GM12878 (cell line): ENCODE data around the gene JAG2. TPM values are rescaled to one million over a fixed set of nuclear protein-coding genes. Genes with fewer than 3 reads are reported as not detected.
"Not testable (repeated sequence)": the region's sequence is repeated elsewhere in the genome, so short reads cannot be mapped to it uniquely, and the experiment has no call there.

Experiments
- ATAC-seq: fragments of 200-7000 bp; cut with Tn5 transposase; 3 replicates; pipeline ENCODE4 v1.9.1; 2020; ENCODE audit warnings: mild to moderate bottlenecking, moderate library complexity
- BruUV-seq: library from RNA; stranded (reverse); fragments of 400-500 nt; replicated peaks from 2 replicates; lab custom pipeline; 2021; lab: Mats Ljungman, UMichigan
- CTCF ChIA-PET: fragments of 300-600 bp; sonication (Branson Sonifier 250); formaldehyde crosslinking; extraction: SDS; loops from one replicate; lab custom pipeline; 2021; ENCODE audit warnings: inconsistent platforms; lab: Yijun Ruan, JAX
- POLR2A ChIA-PET: fragments of 350-600 bp; formaldehyde crosslinking; extraction: SDS; loops from one replicate; lab custom pipeline; 2021; ENCODE audit warnings: inconsistent platforms; lab: Charles Lee
- RAD21 ChIA-PET: fragments of 300-600 bp; sonication (Branson Sonifier 250); formaldehyde crosslinking; loops from one replicate; lab custom pipeline; 2023; ENCODE audit warnings: antibody characterized with exemption; ENCODE audit not compliant: unreplicated experiment; lab: Charles Lee
- SMC1A ChIA-PET: fragments of 300-600 bp; sonication (Branson Sonifier 250); formaldehyde crosslinking; loops from one replicate; lab custom pipeline; 2023; ENCODE audit not compliant: unreplicated experiment, uncharacterized antibody; lab: Charles Lee
- DNase-seq: peaks from one replicate; pipeline ENCODE4 v3.0.0-alpha.2; 2011; ENCODE audit warnings: low read depth, low spot score
- FAIRE-seq: peaks from 3 replicates; lab custom pipeline; 2011; peaks lifted over from hg19 to GRCh38; lab: Jason Lieb, UNC
- H2AFZ ChIP-seq: 2 replicates; pipeline ENCODE4 v1.6.0; 2011; ENCODE audit warnings: low read depth, low read length, control low read depth; ENCODE audit not compliant: control insufficient read depth
- H3K27ac ChIP-seq: 2 replicates; pipeline ENCODE4 v1.5.1; 2011; ENCODE audit warnings: control low read depth; ENCODE audit not compliant: control insufficient read depth, insufficient read depth
- H3K27me3 ChIP-seq, 2 experiments: replicated peaks in 1 of 2; 2 replicates each; pipeline versions ENCODE4 v1.6.0 to v1.6.1; 2011; ENCODE audit warnings: low read length in 1 of 2; ENCODE audit not compliant: control insufficient read depth in 2 of 2, insufficient read depth in 2 of 2
- H3K36me3 ChIP-seq, 2 experiments: 2 replicates each; pipeline ENCODE4 v1.5.1; 2011; ENCODE audit warnings: low read length in 1 of 2; ENCODE audit not compliant: control insufficient read depth in 2 of 2, insufficient read depth in 2 of 2
- H3K4me1 ChIP-seq: 2 replicates; pipeline ENCODE4 v1.6.1; 2011; ENCODE audit warnings: mild to moderate bottlenecking, low read length, moderate library complexity, mixed read lengths; ENCODE audit not compliant: control insufficient read depth, insufficient read depth
- H3K4me2 ChIP-seq: 2 replicates; pipeline ENCODE4 v1.6.0; 2011; ENCODE audit warnings: control low read depth; ENCODE audit not compliant: control insufficient read depth, insufficient read depth
- H3K4me3 ChIP-seq: fragments of 200-600 bp; sonication (generic); 2 replicates; pipeline ENCODE4 v1.5.1; 2016
- H3K79me2 ChIP-seq: 2 replicates; pipeline ENCODE4 v1.6.0; 2011; ENCODE audit warnings: low read length; ENCODE audit not compliant: control insufficient read depth, insufficient read depth
- H3K9ac ChIP-seq: 2 replicates; pipeline ENCODE4 v1.8.0; 2011; ENCODE audit warnings: low read length, control low read depth, mixed read lengths; ENCODE audit not compliant: control insufficient read depth, insufficient read depth
- H3K9me3 ChIP-seq: replicated peaks from 3 replicates; pipeline ENCODE4 v1.5.1; 2011; ENCODE audit warnings: mild to moderate bottlenecking, low read length; ENCODE audit not compliant: control insufficient read depth, insufficient read depth
- H4K20me1 ChIP-seq: 2 replicates; pipeline ENCODE4 v1.6.0; 2011; ENCODE audit not compliant: control insufficient read depth, insufficient read depth
- BHLHE40 ChIP-seq, 2 experiments: fragments of 450-650 bp in 1 of 2; IDR thresholded peaks; 2 replicates each; pipeline ENCODE4 v1.6.1; 2011 to 2017; ENCODE audit warnings: low read depth in 2 of 2, borderline replicate concordance in 1 of 2, improper control_type of control experiment in 1 of 2, low read length in 1 of 2, mild to moderate bottlenecking in 1 of 2
- E2F4 ChIP-seq: IDR thresholded peaks from 2 replicates; pipeline ENCODE4 v1.6.1; 2012; ENCODE audit warnings: low read depth, low read length, improper control_type of control experiment
- EZH2 ChIP-seq: IDR thresholded peaks from 2 replicates; pipeline ENCODE4 v1.6.1; 2012; ENCODE audit warnings: low read depth, mild to moderate bottlenecking, control low read depth, inconsistent platforms, low read length, borderline replicate concordance; ENCODE audit not compliant: control insufficient read depth
- NBN ChIP-seq: fragments of 450-650 bp; IDR thresholded peaks from 2 replicates; pipeline ENCODE4 v1.6.1; 2016
- NR2C2 ChIP-seq: IDR thresholded peaks from 2 replicates; pipeline ENCODE4 v1.6.1; 2011; ENCODE audit warnings: borderline replicate concordance, low read depth; ENCODE audit not compliant: control insufficient read depth, insufficient read length
- NR2F1 ChIP-seq: fragments of 450-650 bp; conservative IDR thresholded peaks from 2 replicates; pipeline ENCODE4 v1.6.1; 2017; ENCODE audit warnings: mild to moderate bottlenecking
- YY1 ChIP-seq: IDR thresholded peaks from 2 replicates; pipeline ENCODE4 v1.6.1; 2011; ENCODE audit warnings: low read depth, mild to moderate bottlenecking, low read length
- WGBS: methylation state at CpG from one replicate; pipeline ENCODE4 v1.1.6; 2016; ENCODE audit warnings: low lambda C conversion rate; ENCODE audit not compliant: insufficient replicate concordance, insufficient coverage; ENCODE audit errors: missing lambda C conversion rate; 5-methylcytosine and 5-hydroxymethylcytosine counted together
- in situ Hi-C: fragments of 300-500 bp; cut with MboI; formaldehyde crosslinking; loops from 9 replicates; pipeline ENCODE4 v1.14.3; 2018; ENCODE audit warnings: mixed read lengths
- intact Hi-C: fragments of 100-400 bp; cut with micrococcal nuclease; formaldehyde crosslinking; loops from one replicate; pipeline ENCODE4 v1.14.2; 2022; ENCODE audit not compliant: unreplicated experiment
- polyA plus RNA-seq, 11 experiments: library from polyadenylated mRNA; depleted of rRNA in 4 of 11; unstranded in 6 of 11; stranded (reverse) in 5 of 11; fragments of >200 nt; fragmentation: Nextera tagmentation in 4 of 11; fragmentation: Illumina TruSeq in 1 of 11; extraction: Ambion mirVana in 4 of 11; extraction: Trizol in 1 of 11; gene quantifications; 1 replicate in 1 of 11; 2 replicates in 10 of 11; pipeline versions ENCODE4 v1.2.1 to v1.2.3, GENCODE V29; 2011 to 2016; ENCODE audit warnings: inconsistent platforms in 2 of 11, missing spikeins in 2 of 11, low read depth in 1 of 11
- total RNA-seq, 4 experiments: library from RNA; depleted of rRNA in 3 of 4; stranded (reverse); fragments of >200 nt in 3 of 4; fragmentation: Illumina TruSeq in 1 of 4; extraction: Trizol in 1 of 4; gene quantifications; 2 replicates each; pipeline versions ENCODE4 v1.2.1 to v1.2.3, GENCODE V29; 2013 to 2021
- TF ChIP-seq, protein P1 (sequence below): fragments of 450-650 bp; IDR thresholded peaks from 2 replicates; pipeline ENCODE4 v1.6.1; 2017; ENCODE audit warnings: mild to moderate bottlenecking, moderate library complexity
- TF ChIP-seq, protein P2 (sequence below): fragments of 450-650 bp; IDR thresholded peaks from 2 replicates; pipeline ENCODE4 v1.6.1; 2018; ENCODE audit warnings: borderline replicate concordance, mild to moderate bottlenecking; ENCODE audit not compliant: partially characterized antibody

JAG2 gene
- total and polyA plus RNA-seq, 10 of the 15 experiments (the other 5 are each of a cell fraction or from before 2014, with no cell fraction given), result 0.04 to 0.14 (median 0.06) TPM; not detected in 5

DNA sequence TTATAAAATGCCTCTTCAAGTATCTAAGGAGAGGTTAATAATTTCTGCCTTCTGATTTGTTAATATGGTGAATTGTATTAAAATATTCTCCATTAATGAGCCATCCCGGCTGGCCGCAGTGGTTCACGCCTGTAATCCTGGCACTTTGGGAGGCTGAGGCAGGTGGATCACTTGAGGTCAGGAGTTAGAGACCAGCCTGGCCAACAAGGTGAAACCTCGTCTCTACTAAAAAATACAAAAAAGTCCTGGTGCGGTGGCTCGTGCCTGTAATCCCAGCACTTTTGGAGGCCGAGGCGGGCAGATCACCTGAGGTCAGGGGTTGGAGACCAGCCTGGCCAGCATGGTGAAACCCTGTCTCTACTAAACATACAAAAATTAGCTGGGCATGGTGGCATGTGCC lies 59.3 kb downstream of the JAG2 start:
- H3K4me3 ChIP-seq, RAD21 ChIA-PET, FAIRE-seq, in situ Hi-C loops, POLR2A ChIA-PET, H3K79me2 ChIP-seq, H3K27ac ChIP-seq, BruUV-seq, H3K4me2 ChIP-seq, H3K36me3 ChIP-seq, SMC1A ChIA-PET, H3K9ac ChIP-seq, intact Hi-C loops, H3K27me3 ChIP-seq, H4K20me1 ChIP-seq, H2AFZ ChIP-seq, H3K4me1 ChIP-seq, CTCF ChIA-PET, ATAC-seq, DNase-seq, H3K9me3 ChIP-seq: not testable (repeated sequence)
- WGBS, result 71% methylated on average over 8 of the region's 8 CpGs

GRCh38 chr14:105108516-105108864 lies 60.1 kb downstream of the JAG2 start:
- FAIRE-seq, result no peak
- RAD21 ChIA-PET, result no interaction called here
- TF ChIP-seq NR2C2 (no peak), NBN (no peak), NR2F1 (no peak), E2F4 (no peak), EZH2 (no peak), YY1 (no peak), BHLHE40 (IDR thresholded peaks at IDR 0.05; ENCODE audit: borderline replicate concordance in 1 of 2, low read depth in 2 of 2, low read length in 1 of 2) (no peak)
- TF ChIP-seq, protein P1, sequence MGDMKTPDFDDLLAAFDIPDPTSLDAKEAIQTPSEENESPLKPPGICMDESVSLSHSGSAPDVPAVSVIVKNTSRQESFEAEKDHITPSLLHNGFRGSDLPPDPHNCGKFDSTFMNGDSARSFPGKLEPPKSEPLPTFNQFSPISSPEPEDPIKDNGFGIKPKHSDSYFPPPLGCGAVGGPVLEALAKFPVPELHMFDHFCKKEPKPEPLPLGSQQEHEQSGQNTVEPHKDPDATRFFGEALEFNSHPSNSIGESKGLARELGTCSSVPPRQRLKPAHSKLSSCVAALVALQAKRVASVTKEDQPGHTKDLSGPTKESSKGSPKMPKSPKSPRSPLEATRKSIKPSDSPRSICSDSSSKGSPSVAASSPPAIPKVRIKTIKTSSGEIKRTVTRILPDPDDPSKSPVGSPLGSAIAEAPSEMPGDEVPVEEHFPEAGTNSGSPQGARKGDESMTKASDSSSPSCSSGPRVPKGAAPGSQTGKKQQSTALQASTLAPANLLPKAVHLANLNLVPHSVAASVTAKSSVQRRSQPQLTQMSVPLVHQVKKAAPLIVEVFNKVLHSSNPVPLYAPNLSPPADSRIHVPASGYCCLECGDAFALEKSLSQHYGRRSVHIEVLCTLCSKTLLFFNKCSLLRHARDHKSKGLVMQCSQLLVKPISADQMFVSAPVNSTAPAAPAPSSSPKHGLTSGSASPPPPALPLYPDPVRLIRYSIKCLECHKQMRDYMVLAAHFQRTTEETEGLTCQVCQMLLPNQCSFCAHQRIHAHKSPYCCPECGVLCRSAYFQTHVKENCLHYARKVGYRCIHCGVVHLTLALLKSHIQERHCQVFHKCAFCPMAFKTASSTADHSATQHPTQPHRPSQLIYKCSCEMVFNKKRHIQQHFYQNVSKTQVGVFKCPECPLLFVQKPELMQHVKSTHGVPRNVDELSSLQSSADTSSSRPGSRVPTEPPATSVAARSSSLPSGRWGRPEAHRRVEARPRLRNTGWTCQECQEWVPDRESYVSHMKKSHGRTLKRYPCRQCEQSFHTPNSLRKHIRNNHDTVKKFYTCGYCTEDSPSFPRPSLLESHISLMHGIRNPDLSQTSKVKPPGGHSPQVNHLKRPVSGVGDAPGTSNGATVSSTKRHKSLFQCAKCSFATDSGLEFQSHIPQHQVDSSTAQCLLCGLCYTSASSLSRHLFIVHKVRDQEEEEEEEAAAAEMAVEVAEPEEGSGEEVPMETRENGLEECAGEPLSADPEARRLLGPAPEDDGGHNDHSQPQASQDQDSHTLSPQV, result no peak
- TF ChIP-seq, protein P2, sequence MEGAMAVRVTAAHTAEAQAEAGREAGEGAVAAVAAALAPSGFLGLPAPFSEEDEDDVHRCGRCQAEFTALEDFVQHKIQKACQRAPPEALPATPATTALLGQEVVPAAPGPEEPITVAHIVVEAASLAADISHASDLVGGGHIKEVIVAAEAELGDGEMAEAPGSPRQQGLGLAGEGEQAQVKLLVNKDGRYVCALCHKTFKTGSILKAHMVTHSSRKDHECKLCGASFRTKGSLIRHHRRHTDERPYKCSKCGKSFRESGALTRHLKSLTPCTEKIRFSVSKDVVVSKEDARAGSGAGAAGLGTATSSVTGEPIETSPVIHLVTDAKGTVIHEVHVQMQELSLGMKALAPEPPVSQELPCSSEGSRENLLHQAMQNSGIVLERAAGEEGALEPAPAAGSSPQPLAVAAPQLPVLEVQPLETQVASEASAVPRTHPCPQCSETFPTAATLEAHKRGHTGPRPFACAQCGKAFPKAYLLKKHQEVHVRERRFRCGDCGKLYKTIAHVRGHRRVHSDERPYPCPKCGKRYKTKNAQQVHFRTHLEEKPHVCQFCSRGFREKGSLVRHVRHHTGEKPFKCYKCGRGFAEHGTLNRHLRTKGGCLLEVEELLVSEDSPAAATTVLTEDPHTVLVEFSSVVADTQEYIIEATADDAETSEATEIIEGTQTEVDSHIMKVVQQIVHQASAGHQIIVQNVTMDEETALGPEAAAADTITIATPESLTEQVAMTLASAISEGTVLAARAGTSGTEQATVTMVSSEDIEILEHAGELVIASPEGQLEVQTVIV, result no peak
- TF ChIP-seq, all 136 proteins: peak for 0

More at GRCh38 chr14:105108516-105108864, 60.1 kb downstream of the JAG2 start:
- ChIA-PET SMC1A (no interaction called here), POLR2A (no interaction called here), CTCF (no interaction called here)
- Histone ChIP-seq H3K79me2 (no peaks in the 10 kb centered on the region), H3K27me3 (no peaks in the 10 kb centered on the region; a peak in 1 of 4 replicates), H3K4me3 (no peak overlapping the region), H3K36me3 (no peaks in the 10 kb centered on the region), H3K9ac (no peak overlapping the region), H3K4me1 (no peaks in the 10 kb centered on the region), H4K20me1 (no peaks in the 10 kb centered on the region), H3K27ac (no peak overlapping the region), H3K4me2 (no peak overlapping the region), H2AFZ (no peak overlapping the region), H3K9me3 (no peaks in the 10 kb centered on the region; the same call in 2 of the 3 replicates)
- no TSS peak for BruUV-seq
- ATAC-seq (no peak), DNase-seq (no peak)
- intact Hi-C loops (no loop called here), in situ Hi-C loops (no loop called here)
- 53% methylated on average over 7 of the region's 7 CpGs for WGBS
